ENCODE results near the gene CTXND1.
"Not testable (repeated sequence)": the region's sequence is repeated elsewhere in the genome, so short reads cannot be mapped to it uniquely, and the experiment has no call there.

The CTXND1 gene

DNA sequence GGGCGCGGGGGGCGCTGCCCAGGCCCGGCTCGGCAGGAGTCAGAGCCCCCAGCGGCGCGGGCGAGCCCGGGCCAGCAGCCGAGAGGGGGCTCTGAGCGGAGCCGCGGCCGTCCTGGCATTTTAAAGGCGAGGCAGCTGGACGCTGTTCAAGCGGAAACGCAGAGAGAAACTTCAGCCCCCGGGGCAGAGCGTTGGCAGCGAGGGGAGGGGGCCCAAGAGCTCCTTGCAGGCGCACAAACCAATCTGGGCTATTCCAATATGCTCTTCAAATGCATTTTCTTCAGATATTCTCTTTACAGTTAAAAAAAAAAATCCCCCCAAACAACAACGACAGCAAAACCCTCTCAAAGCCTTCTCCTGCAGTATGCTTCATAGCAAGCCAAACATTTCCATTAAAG lies at the start of gene CTXND1:
Gene CTXND1, minus strand, starts transcription at position 93 of the 398 bp plus-strand sequence. CDS start 50,264 bp downstream, outside the sequence.
- DNase-seq (ENCODE audit: extremely low read depth, insufficient read length): no peak
- Histone ChIP-seq H3K27me3 (replicated peaks; ENCODE audit: control insufficient read depth, insufficient read depth, low read length) (peaks cover 4% of the 10 kb centered on the region), H3K4me3 (replicated peaks; ENCODE audit: low read depth, low read length) (no peak within 1 kb of the TSS), H3K36me3 (ENCODE audit: control insufficient read depth, insufficient read depth, low read length) (no peaks in the 10 kb centered on the region)
- TF ChIP-seq CTCF (IDR thresholded peaks at IDR 0.05; ENCODE audit: insufficient read depth, low read length, poor library complexity, severe bottlenecking): no peak

- Histone ChIP-seq H3K27me3 (replicated peaks; ENCODE audit: control insufficient read depth, insufficient read depth, low read length) (no peaks in the 10 kb centered on the region; the same call in 1 of the 2 replicates), H3K4me3 (replicated peaks; ENCODE audit: low read depth, low read length) (no peak overlapping the region), H3K36me3 (ENCODE audit: control insufficient read depth, insufficient read depth, low read length) (no peaks in the 10 kb centered on the region)
- no peak for TF ChIP-seq CTCF (IDR thresholded peaks at IDR 0.05; ENCODE audit: insufficient read depth, low read length, poor library complexity, severe bottlenecking)
- no peak for DNase-seq (ENCODE audit: extremely low read depth, insufficient read length)
Measured at GRCh38 chr15:80301472-80301871, 49.5 kb upstream of the CTXND1 start.

- DNase-seq (ENCODE audit: extremely low read depth, insufficient read length); H3K4me3 ChIP-seq (replicated peaks; ENCODE audit: low read depth, low read length); H3K27me3 ChIP-seq (replicated peaks; ENCODE audit: control insufficient read depth, insufficient read depth, low read length); H3K36me3 ChIP-seq (ENCODE audit: control insufficient read depth, insufficient read depth, low read length): not testable (repeated sequence)
Measured at GRCh38 chr15:80295777-80296176, 43.8 kb upstream of the CTXND1 start.

DNA sequence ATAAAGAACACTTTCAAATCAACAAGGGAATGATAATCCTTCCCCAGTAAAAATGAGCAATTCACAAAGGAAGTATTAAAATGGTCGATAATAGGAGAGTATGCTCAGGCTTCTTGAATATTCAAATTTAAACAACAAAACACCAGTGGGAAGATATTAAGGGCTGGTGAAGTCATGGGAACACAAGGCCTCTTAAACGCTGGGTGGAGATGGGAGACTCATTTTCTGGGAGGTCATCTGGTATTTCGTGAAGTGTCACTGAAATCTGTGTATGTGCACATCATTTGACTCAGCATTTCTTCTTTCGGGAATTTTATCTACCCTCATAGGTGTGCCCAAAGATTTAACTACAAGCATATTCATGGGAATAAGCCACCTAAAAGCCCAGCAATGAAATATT lies 40.1 kb upstream of the CTXND1 start:
- TF ChIP-seq CTCF (IDR thresholded peaks at IDR 0.05; ENCODE audit: insufficient read depth, low read length, poor library complexity, severe bottlenecking): no peak
- Histone ChIP-seq H3K27me3 (replicated peaks; ENCODE audit: control insufficient read depth, insufficient read depth, low read length) (peaks cover 1% of the 10 kb centered on the region; the same call in 1 of the 2 replicates), H3K36me3 (ENCODE audit: control insufficient read depth, insufficient read depth, low read length) (no peaks in the 10 kb centered on the region), H3K4me3 (replicated peaks; ENCODE audit: low read depth, low read length) (no peak overlapping the region)
- no peak for DNase-seq (ENCODE audit: extremely low read depth, insufficient read length)

DNA sequence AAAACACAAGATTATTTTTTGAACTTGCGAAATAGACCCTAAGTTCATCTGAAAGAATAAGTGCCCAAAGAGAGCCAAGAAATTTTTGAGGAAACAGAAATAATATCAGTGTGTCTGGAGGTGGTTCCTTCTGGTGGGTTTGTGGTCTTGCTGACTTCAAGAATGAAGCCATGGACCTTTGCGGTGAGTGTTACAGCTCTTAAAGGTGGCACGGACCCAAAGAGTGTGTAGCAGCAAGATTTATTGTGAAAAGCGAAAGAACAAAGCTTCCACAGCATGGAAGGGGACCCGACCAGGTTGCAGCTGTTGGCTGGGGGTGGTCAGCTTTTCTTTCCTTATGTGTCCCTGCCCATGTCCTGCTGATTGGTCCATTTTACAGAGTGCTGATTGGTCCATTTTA lies 38.9 kb upstream of the CTXND1 start:
- DNase-seq (ENCODE audit: extremely low read depth, insufficient read length); H3K4me3 ChIP-seq (replicated peaks; ENCODE audit: low read depth, low read length); H3K27me3 ChIP-seq (replicated peaks; ENCODE audit: control insufficient read depth, insufficient read depth, low read length); H3K36me3 ChIP-seq (ENCODE audit: control insufficient read depth, insufficient read depth, low read length): not testable (repeated sequence)

DNA sequence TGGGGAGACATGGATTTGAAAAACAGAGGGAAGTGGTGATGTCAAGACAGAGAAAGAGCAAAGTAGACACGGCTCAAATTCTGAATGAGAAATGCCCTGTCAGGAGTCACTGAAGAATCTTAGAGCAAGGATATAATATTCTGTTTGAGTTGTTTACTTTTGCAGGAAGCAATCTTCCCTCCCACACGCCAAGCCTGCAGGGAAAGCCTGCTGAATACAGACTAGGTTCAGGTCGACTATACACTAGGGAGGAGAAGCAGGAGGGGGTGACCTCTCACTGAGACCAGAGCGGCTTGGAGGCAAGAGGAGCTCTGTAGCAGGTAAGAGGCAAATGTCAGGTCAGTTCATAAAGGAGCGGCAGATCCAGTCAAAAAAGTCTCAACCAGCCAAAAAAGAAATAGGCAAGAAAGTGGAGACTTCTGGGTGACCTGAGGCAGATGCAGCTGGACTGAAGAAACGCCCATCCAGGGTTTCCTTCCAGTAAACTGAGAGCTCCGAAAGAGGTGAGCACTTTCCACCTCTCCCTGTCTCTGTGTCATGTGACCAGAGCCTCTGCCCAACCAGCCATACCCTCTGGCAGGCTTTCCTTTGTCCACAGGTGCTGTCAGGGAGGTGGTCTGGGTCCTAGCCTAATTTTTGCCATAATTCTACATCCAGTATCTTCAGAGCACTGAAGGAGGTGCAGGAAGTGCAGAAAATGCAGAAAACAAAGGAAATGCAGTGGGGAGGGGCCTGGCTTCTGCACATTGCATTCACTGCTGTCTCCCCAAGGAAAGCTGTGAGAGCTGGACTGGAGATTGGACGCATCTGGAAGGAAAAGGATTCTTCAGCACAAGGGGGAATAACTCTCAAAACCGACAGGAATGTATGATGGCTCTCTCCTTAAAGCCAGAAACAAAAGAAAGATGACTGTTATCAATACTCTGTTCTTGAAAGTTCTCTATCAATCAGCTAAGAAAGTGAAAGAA lies 37.8 kb upstream of the CTXND1 start:
- DNase-seq (ENCODE audit: extremely low read depth, insufficient read length): no peak
- Histone ChIP-seq H3K36me3 (ENCODE audit: control insufficient read depth, insufficient read depth, low read length) (no peaks in the 10 kb centered on the region), H3K4me3 (replicated peaks; ENCODE audit: low read depth, low read length) (no peak overlapping the region), H3K27me3 (replicated peaks; ENCODE audit: control insufficient read depth, insufficient read depth, low read length) (peaks cover 1% of the 10 kb centered on the region; the same call in 1 of the 2 replicates)
- no peak for TF ChIP-seq CTCF (IDR thresholded peaks at IDR 0.05; ENCODE audit: insufficient read depth, low read length, poor library complexity, severe bottlenecking)

Data from GM06990 (cell line).